Stromal cell of bone marrow (primary cell): ENCODE measurements around the gene LMOD3.

Experiments used
- DNase-seq: peaks from one replicate; pipeline ENCODE4 v3.0.0-alpha.2; 2012; ENCODE audit warnings: low read depth

LMOD3 gene

DNA sequence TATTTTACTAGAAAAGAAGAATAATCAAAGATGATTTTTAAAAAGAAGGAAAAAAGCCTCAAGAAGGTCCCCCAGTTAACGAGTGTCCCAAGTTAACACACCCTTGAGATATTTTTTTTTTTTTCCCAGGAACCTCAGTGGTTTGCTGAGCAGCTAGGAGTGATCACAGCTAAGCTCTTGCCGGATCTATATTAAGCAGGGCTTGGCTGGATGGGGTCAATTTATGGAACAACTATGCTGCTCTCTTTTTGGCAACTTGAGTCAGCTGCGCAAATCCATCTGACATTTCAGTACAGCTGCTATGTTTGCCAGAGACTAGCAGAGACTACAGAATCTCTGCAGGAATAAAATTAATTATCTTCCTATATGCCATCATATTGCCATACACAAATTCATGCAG lies at the start of gene LMOD3:
TSS of gene LMOD3 (minus strand) at position 193 of the 400 bp plus-strand sequence. CDS start 209 bp downstream, outside the sequence.
- DNase-seq, result no peak

DNA sequence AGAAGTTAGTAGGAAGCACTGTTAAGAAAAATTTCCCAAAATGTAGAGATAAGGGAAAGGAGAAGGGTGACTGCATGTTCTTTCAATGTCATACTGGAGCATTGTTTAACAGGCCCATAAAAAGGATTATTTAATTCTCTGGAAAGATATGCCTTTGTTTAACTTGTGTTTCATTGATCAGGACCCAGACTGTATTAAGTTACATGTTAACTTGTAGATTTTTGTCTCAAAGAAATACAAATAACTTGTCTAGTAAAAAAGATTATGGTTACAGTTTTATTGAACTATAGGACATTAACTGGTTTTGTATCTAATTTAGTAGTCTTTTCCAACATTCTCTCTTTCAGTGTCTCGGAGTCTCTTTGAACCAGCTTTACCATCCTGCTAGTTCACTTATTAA lies 49.7 kb upstream of the LMOD3 start:
- DNase-seq, result no peak

DNA sequence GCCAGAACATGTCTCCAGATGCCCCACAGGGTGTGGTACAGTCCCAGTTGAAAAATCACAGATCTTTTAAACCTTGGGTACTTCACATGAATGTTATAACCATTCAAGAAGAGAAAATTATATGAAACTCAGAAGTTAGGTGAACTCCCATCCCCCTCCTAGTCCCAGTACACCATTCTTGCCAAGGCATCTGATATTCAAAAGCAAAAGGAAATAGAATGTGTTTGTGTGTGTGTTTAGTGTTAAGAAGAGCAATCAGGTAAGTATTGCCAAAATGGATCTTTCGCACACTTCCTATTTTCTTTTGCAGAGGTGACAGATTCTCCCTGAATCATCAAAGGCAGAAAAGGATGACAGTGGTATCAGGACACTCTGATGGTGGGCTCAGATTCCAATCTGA lies 44.1 kb upstream of the LMOD3 start:
- DNase-seq, result no peak

DNA sequence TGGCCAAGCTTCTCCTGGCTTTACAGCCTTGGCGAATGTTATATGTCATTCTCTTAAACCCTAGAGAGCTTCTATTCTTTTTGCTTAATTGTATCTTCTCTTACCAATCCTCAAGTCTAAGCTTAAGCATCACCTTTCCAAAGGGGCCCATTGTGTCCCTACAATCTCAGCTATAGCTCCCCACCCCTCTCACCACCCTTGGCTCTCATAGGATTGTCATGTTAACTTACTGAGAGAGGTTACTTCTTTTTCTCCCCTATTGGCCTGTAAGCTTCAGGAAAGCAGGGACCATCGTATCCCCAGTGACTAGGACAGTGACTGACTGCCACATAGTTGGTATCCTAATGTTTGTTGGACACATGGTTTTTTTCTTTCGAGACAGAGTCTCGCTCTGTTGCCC lies 43.3 kb upstream of the LMOD3 start:
- no peak for DNase-seq

DNA sequence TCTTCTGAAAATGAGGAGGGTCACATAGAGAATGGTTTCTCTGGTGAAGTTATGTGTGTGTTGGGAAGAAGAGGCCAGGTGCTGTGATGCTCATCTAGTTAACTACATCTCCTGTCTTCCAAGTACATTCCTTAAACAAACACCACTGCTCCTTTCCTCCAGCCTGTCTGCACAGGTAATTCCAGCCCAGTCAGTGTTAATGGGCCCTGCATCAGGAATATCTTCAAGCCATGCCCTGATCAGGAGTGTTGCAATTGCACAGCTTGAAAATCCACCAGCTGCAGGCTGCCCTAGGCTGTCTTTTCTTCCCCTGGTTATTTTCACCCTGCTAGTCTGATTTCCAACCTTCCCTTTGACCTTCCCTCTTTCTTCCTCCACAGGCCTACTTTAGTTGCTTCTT lies 41.9 kb upstream of the LMOD3 start:
- no peak for DNase-seq

DNA sequence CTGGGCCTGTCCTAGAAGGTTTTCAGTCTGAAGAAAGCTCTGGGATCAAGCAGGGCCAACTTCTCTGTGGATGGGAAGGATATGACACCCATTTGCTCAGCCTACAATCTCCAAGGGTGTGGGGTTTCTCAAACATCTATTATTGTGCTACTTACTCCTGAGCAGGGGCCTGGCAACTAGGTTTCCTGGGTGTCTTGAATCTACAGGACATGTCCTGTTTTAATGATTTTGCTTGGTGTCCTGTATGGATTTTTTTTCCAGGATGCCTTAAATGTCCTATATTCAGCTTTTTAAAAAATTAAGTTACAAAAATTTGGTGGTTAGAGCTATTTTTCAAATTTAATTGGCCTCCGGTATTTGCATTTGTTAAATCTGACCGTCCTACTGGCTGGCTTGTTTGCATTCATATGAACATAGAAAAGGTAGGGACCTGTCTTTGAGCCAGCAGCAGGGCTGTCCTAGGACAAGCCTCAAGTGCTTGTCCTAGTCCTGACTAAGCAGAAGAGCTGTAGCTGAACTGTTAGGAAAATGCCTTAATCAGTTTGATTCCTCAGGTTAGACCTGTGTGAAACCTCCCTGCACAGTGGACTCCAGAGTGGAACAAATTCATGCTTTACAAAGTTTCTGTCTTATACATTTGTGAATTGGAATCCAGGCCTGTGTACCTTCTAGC lies 40.0 kb upstream of the LMOD3 start:
- no peak for DNase-seq

DNA sequence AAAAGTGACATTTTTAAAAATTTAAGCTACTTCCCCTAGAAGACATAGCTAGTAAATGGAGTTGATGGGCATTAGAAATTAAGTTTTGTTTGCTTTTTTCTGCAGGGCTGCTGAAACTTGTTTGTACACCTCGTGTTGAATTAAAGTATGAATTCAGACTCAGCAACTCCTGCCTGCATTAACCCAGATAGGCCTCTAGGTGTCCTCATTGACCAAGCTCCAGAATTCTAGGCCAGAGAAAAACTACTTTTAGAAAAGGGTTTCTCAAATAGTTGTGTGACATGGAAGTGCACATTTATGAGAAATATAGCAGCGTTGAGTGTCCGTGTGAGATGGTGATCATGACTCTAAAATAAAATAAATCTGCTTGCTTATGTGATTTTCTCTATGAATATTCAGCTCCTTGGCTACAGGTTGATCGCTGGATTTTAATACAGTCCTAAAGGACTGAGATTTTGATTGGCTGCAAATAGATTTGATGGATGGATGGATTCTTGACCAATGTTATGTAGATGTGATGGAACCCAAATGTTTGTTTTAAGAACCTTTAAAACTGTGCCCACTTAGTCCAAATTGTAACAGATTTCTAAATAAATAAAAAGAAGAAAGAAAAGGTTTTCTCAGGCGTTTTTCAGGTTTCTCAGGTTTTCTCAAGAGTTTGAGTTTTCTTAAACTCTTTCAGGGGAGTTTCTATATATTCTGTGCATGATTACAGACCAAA lies 39.4 kb upstream of the LMOD3 start:
- peak; percentile 16 for DNase-seq

DNA sequence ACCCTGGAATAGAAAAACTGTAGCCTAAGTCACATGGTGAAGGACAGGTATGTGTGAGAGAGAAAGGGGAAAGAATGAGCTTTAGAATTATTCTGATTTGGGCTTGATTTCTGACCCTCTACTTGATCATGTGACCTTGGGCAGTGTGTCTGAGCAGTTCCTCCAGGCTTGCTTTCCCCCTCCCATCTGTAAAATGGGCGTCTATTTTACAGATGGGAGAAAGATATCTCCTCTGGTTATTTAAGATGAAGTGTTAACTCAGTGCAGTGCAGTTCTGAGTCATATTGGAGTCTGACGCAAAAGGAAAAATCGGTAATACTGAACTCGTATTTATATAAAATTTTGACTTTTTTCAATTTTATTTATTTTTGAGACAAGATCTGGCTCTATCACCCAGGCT lies 38.1 kb upstream of the LMOD3 start:
- DNase-seq, result no peak

DNA sequence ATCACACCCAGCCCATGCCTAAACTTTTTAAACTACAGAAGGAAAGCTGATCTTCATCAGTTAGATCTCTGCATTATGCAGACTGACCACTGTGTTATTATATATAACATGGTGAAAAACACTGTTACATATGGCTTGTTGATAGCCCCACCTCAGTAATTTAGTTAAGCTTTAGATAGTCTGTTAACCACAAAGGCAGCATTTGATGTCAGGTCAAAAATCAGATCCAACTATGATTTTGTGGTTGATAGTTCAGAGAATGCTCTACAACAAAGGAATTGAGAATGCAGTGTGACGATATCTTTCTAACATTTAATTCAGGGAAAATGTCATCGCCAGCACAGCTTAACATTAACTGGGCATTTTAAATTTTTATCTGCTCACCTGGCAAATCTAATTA lies 37.7 kb upstream of the LMOD3 start:
- no peak for DNase-seq

DNA sequence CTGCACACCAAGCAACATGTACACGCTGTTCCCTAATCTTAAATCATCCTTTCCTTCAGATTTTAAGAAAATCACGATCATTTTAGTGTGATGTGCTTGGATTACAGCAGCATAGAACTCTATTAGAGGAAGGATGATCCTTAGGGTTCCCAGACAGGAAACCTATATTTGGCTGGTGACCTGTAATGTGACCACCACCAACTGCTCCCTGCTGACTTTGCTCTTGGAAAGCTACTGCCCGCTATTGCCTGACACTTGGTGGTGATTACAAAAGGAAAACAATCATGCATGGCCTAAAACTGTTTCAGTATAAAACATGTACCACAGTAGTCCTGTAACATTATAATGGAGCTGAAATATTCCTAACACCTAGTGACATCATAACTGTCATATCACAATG lies 27.2 kb upstream of the LMOD3 start:
- DNase-seq, result no peak

DNA sequence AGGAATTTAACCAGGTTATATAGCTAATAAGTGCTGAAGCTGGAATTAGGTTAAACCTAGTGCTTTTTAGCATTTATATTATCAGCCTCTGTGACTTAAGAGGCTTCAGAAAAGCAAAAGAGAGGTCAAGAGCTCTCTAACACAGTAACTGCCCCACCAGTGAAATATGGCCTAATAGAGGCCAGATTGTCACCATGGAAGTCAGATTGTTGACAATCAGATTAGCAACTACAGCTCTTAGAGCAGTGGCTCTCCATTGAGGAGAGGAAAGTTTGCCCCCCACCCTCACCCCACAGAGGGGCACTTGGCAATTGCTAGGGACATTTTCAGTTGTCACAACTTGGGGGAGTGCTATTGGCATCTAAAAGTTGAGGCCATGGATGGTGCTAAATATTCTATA lies 23.3 kb upstream of the LMOD3 start:
- no peak for DNase-seq

DNA sequence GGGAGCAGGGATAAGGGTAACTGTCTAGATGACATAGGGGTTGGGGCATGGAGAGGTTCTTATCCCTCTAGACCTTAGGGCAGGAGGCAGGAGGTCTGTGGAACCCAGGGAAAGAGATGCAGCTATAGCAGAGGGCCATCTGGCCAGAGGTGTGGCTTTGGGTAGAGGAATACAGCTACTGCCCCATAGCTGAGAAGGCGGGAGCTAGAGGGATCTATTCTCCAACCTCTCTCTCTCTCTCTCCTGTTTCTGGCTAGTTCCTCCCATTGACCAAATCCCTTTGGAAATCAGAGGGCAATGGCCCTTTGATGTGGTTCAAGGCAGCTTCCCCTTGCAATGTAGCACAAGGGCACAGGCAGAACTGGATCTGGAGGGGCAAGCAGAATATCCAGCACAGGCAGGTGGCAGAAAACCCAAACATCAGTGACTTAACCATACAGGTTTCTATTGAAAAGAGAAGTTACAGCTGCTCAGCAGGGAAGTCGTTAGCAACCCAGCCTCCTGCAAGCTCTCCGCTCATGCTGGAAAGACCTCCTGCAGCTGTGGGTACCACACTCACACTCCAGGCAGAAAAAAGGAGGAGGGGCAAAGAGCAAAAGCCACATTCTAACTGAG lies 22.3 kb upstream of the LMOD3 start:
- DNase-seq, result no peak

DNA sequence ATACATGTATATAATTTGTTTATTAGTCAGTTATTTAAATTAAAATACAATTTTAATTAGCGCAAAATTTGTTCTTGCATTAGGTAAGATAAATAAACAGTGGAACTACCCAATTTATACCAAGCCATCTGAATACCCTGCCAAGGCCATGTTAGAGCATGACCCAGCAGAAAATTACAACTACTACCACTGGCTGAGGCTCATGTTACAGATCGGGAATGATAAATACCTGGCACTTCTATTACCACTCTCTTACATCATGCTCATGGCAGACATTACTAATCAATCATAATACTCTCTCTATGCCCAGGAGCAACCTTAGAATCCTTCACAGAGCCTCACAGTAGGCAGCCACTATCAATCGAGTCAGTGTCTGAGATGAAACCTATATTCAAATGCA lies 21.2 kb upstream of the LMOD3 start:
- peak; percentile 3 for DNase-seq

DNA sequence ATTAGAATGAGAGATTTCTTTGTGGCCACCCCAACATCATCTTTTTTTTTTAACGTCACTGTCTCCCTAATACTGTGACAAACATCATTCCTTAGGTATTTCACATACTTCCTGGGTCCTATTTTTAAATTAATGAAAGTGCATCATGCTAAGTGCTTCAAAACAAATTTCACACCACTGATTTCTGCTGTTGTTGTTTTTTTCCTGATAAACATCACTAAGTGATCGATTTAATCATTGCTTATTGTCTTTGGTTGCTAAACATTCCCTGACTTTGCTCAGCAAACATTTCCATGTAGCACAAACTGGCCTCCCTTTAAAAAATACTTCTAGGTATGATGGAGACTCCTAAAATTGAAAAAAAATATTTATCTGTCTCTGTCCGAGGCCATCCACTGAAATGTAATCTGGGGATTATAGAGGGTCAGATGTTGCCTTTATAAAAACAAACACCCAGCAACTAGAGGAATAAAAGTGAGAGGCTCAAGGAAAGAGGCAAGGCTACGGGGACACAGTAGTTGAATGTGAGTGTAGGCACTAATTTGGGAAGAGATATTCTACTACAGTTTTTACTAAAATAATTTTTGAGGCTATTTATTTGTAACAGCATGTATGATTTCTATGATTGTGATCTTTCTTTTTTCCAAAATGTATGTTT lies 20.5 kb upstream of the LMOD3 start:
- no peak for DNase-seq

DNA sequence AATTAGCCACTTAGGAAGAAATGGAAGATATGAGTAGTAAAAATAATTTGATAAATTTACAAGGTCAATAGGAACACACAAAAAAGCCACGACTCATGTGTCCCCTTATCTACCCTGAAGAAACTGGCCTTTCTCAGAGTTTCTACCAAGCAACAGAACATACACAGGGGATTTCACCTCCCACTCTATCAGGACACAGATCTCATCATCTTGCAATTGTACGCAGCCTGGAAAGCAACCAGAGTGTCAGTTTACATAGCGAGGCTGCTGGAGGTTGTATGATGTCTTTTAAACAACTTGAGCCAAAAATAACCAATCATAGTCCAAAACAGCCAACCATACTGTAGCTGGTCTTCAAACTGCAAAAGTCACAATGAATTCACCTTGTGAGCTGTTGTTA lies 19.7 kb upstream of the LMOD3 start:
- peak; percentile 34 for DNase-seq

DNA sequence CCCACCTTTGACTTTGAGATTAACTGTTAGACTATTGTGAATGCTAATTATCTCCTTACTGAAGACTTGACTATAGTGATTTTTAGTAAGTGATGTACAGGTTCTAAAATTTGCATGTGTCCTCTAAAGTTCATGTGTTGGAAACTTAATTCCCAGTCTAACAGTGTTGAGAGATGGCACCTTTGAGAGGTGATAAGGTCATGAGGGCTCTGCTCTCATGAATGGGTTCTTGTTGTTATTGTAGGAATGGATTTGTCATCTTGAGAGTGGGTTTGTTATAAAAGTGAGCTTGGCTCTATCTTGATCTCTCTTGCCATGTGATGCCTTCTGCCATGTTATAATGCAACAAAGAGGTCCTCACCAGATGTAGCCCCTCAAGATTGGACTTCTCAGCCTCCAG lies 18.9 kb upstream of the LMOD3 start:
- DNase-seq, result no peak

DNA sequence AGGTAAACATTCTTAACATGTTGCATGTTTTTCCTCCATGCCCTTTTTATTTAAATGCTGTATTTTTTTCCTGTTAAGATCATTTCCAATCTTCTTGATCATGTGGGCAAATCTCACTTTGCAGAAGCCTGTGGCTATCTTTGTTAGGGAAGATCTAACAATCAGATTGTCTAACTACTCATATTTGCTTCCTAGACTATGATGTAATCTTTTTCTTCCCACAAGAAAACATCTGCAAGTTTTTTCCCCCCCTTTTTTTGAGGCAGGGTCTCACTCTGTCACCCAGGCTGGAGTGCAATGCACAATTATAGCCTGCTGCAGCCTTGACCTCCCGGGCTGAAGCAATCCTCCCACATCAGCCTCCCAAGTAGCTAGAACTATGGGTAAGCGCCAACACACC lies 15.0 kb upstream of the LMOD3 start:
- no peak for DNase-seq

DNA sequence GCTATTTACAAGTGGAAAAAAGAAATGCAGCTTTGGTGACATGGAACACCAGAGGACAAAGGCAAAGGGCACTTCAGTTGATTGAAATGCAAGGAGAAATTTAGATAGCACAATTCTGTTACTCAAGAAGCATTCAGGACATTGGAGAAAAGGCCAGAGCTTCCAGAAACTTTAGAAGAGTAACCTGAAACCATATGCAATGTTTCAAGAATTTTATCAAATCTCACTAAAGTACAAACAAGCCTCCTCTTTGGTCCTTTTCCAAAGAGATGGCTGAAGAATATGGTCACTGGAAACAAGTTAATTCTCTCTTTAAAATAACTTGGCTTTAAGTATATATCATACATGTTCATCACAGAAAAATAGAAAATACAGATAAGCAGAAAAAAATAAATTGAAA lies 14.6 kb upstream of the LMOD3 start:
- no peak for DNase-seq

DNA sequence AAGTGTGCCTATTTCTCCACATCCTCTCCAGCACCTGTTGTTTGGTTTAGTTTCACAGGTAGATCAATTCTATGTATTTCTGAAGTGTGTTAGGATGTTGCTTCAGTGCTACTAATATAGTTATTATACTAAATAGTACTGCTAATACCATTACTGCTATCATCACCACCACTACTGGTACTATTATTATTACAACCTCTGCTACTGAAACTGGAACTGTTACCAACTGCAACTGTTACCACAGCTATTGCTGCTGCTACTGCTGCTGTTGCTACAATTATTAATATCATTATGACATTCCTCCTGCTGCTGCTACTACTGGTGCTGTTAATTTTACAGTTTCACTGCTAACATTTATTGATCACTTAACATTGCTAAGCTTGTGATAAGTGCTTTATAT lies 8.3 kb upstream of the LMOD3 start:
- DNase-seq, result no peak

DNA sequence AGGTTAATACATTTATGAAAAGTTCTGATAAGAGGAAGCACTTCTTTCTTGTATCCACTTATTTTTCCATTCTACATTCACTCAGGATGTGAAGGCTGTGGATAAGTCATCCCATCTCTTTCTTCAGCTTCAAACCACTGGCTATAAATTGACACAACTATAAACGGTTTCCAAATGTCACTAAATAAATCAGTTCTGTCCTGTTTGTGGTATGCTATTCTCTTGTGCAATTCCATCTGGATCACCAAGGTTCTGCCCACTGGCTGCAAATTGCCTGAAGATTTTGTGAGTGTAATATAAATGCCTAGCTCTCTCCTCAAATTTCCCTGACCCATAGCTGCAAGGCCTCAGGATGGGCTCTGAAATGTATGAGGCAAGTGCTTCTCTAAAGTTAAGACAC lies 7.1 kb upstream of the LMOD3 start:
- peak; percentile 24 for DNase-seq

DNA sequence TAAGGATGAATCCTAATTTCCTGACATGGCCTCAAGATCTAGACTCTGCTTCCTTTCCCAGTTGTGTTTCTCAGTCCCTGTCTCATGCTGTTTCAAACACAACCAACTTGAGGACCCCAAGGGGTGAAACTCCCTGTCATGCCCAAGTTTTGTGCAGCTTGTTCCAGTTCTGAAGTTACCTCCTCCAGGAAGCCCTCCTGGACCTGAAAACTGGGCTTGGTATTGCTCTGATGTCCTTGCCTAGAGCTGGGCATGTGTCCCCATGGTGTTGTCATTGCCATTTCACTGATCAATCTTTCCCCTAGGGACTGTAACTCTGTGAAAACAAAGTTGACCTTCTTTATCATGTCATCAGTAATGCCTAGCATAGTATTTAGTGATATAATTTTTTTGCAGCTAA lies 6.1 kb upstream of the LMOD3 start:
- no peak for DNase-seq

DNA sequence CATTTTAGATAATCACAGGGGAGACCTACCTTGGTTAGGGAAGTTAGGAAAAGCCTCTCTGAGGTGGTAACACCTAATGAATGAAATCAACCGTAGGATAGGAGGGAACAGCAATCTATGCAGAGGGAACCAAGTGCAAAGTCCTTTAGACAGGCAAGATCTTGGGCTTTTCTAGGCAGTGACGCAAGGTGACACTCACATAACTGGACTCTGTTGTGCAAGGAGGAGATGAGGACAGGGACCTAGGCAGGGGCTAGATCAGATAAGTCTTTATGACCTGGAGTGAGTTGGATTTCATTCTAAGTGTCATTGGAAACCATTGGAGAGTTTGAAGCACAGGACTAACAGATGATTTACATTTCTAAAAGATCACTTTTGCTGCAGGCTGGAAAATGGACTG lies 4.6 kb upstream of the LMOD3 start:
- DNase-seq, result no peak

DNA sequence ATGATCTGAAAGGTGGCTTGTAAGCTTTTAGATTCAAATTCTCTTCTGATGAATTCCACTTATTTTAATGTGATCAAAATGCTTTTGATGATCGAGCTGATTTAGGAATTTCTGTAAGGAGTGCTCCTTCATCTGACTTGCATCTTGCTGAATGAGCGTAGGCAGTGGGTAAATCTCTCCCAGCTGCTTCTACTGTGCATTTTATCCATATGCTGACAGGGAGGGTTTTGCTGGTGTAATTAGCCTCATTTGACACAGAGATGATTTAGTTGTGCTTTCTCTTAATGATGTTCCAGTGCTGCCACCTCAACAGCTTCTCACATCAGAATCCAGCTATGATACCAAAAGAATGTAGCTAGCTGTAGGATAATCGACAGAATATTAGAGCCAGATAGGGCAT lies 3.8 kb upstream of the LMOD3 start:
- no peak for DNase-seq
